HepG2 (cell line): ENCODE results near the gene POFUT1. TPM values are rescaled to one million over a fixed set of nuclear protein-coding genes. Genes with fewer than 3 reads are reported as not detected.
A peak's percentile ranks its signal among the peaks of the same experiment; 100 is the strongest.

ENCODE experiments used
- ARID2 ChIP-seq: sonication (generic); formaldehyde crosslinking; IDR thresholded peaks from 2 replicates; pipeline ENCODE4 v1.8.1; 2022; ENCODE audit warnings: mild to moderate bottlenecking, missing genetic modification reagents, borderline replicate concordance
- CBX1 ChIP-seq: IDR thresholded peaks from one replicate; pipeline ENCODE4 v1.6.1; 2016; ENCODE audit warnings: antibody characterized with exemption, low read depth
- DR1 ChIP-seq: sonication (generic); formaldehyde crosslinking; IDR thresholded peaks from 2 replicates; pipeline ENCODE4 v1.8.0; 2021; ENCODE audit warnings: mild to moderate bottlenecking, missing genetic modification reagents, inconsistent platforms
- GABPB1 ChIP-seq: IDR thresholded peaks from 2 replicates; pipeline ENCODE4 v1.6.1; 2016; ENCODE audit warnings: mild to moderate bottlenecking, missing genetic modification reagents, moderate library complexity, missing compliant biosample characterization
- GFI1 ChIP-seq: sonication (generic); formaldehyde crosslinking; IDR thresholded peaks from 2 replicates; pipeline ENCODE4 v1.5.0; 2020; ENCODE audit warnings: missing genetic modification reagents, mild to moderate bottlenecking, borderline replicate concordance
- HDAC2 ChIP-seq: sonication (generic); formaldehyde crosslinking; IDR thresholded peaks from 2 replicates; pipeline ENCODE4 v1.4.0; 2020; ENCODE audit warnings: missing genetic modification reagents
- LCORL ChIP-seq, 2 experiments: fragments of 450-650 bp in 1 of 2; sonication (generic) in 1 of 2; formaldehyde crosslinking in 1 of 2; IDR thresholded peaks; 2 replicates each; pipeline versions ENCODE4 v1.5.0 to v1.6.1; 2017 to 2020; ENCODE audit warnings: antibody characterized with exemption in 1 of 2, missing genetic modification reagents in 1 of 2
- MBNL3 ChIP-seq: fragments of 250-450 bp; sonication (Bioruptor Pico); conservative IDR thresholded peaks from 2 replicates; pipeline ENCODE4 v1.8.0; 2022; ENCODE audit warnings: mild to moderate bottlenecking, inconsistent platforms
- MXD4 ChIP-seq: IDR thresholded peaks from 2 replicates; pipeline ENCODE4 v1.6.1; 2016; ENCODE audit warnings: mild to moderate bottlenecking, missing biosample characterization, missing genetic modification reagents
- MYC ChIP-seq: sonication (generic); formaldehyde crosslinking; IDR thresholded peaks from 2 replicates; pipeline ENCODE4 v1.9.0; 2021; ENCODE audit warnings: missing genetic modification reagents, borderline replicate concordance
- MZF1 ChIP-seq: sonication (generic); formaldehyde crosslinking; IDR thresholded peaks from 2 replicates; pipeline ENCODE4 v1.8.1; 2023; ENCODE audit warnings: mild to moderate bottlenecking, missing genetic modification reagents, borderline replicate concordance
- ONECUT2 ChIP-seq: sonication (generic); formaldehyde crosslinking; IDR thresholded peaks from 2 replicates; pipeline ENCODE4 v1.4.0; 2020; ENCODE audit warnings: missing genetic modification reagents
- RCOR2 ChIP-seq: IDR thresholded peaks from 2 replicates; pipeline ENCODE4 v1.6.1; 2016; ENCODE audit warnings: missing biosample characterization, missing genetic modification reagents
- REL ChIP-seq: sonication (generic); formaldehyde crosslinking; conservative IDR thresholded peaks from 2 replicates; pipeline ENCODE4 v1.8.0; 2022; ENCODE audit warnings: mild to moderate bottlenecking, missing genetic modification reagents, moderate library complexity
- TCF12 ChIP-seq, 2 experiments: fragments of 450-650 bp in 1 of 2; sonication (generic) in 1 of 2; formaldehyde crosslinking in 1 of 2; IDR thresholded peaks; 2 replicates each; pipeline versions ENCODE4 v1.6.1 to v1.8.0; 2017 to 2022; ENCODE audit warnings: antibody characterized with exemption in 1 of 2, mild to moderate bottlenecking in 1 of 2, missing genetic modification reagents in 1 of 2, moderate library complexity in 1 of 2
- ZNF367 ChIP-seq: sonication (generic); formaldehyde crosslinking; IDR thresholded peaks from 2 replicates; pipeline ENCODE4 v1.4.0; 2020; ENCODE audit warnings: missing genetic modification reagents, borderline replicate concordance
- ZNF546 ChIP-seq: sonication (generic); formaldehyde crosslinking; conservative IDR thresholded peaks from 2 replicates; pipeline ENCODE4 v1.8.1; 2023; ENCODE audit warnings: mild to moderate bottlenecking, missing genetic modification reagents
- ZNF83 ChIP-seq: sonication (generic); formaldehyde crosslinking; IDR thresholded peaks from 2 replicates; pipeline ENCODE4 v1.4.0; 2020; ENCODE audit warnings: missing genetic modification reagents, mild to moderate bottlenecking, borderline replicate concordance
- polyA plus RNA-seq, 8 experiments: library from polyadenylated mRNA; depleted of rRNA in 3 of 8; stranded (reverse) in 7 of 8; unstranded in 1 of 8; fragments of >200 nt; fragmentation: Illumina TruSeq in 4 of 8; extraction: Trizol in 4 of 8; gene quantifications; 2 replicates each; pipeline versions ENCODE4 v1.2.1 to v1.2.3, GENCODE V29; 2011 to 2016; ENCODE audit warnings: low read depth in 4 of 8, missing spikeins in 1 of 8, mixed read lengths in 1 of 8; ENCODE audit not compliant: insufficient read depth in 1 of 8
- total RNA-seq, 5 experiments: library from RNA; depleted of rRNA; stranded (reverse); fragments of >200 nt; fragmentation: Illumina TruSeq; extraction: Trizol; gene quantifications; 2 replicates each; pipeline ENCODE4 v1.2.3, GENCODE V29; 2016; ENCODE audit warnings: low read depth in 1 of 5
- TF ChIP-seq, protein P1 (sequence below): sonication (generic); formaldehyde crosslinking; IDR thresholded peaks from 2 replicates; pipeline ENCODE4 v1.5.0; 2020; ENCODE audit warnings: mild to moderate bottlenecking, missing genetic modification reagents
- TF ChIP-seq, protein P2 (sequence below), 2 experiments: IDR thresholded peaks; 2 replicates each; pipeline ENCODE4 v1.6.1; 2011 to 2012; ENCODE audit warnings: low read length in 2 of 2, borderline replicate concordance in 1 of 2, low read depth in 1 of 2, mild to moderate bottlenecking in 1 of 2, moderate library complexity in 1 of 2
- TF ChIP-seq, protein P3 (sequence below): IDR thresholded peaks from 2 replicates; pipeline ENCODE4 v1.6.1; 2016; ENCODE audit warnings: low read depth

Gene POFUT1
- total and polyA plus RNA-seq, 2 of the 13 experiments (the other 11 are each of a cell fraction or from before 2014, with no cell fraction given), result 35.5 to 58.3 TPM

DNA sequence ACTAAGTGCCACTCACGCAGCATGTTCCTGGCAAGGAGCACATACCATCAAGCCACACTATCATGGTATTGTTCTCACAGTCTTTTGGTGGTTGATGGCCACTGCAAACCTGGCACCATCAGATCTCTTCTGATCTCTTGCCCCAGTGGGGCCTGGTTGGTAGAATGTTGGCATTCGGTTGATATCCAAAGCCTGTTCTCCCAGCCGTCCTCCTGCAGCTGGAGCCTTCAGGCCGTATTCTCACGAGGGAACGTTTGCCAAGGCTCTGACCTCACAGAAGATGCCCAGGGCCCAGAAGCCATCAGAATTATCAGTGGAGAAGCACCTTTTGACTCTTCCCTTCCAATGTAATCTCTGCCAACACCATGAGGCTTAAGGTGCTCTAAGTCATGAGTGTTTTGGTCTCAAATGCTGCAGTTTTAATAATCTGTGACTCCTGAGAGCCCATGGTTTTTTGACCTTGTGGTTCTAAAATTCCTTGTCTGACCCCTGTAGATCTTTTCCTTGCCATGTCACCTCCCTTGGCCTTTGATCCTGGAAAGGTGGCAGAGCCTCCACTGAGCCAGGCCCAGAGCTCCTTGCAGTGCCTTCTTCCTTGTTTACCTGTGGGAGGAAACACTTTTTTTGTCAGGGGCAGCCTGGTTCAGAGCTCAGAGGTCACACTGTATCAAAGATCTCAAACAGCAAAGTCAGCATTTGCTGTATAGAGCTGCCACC, 27.8 kb downstream of the POFUT1 start (continued):
- no peak for TF ChIP-seq ARID2 (CRISPR knock-in tag)
- TF ChIP-seq HDAC2, result peak; percentile 68
- no peak for TF ChIP-seq CBX1
- no peak for TF ChIP-seq TCF12 (IDR thresholded peaks at IDR 0.05)
- TF ChIP-seq TCF12 (CRISPR knock-in tag; IDR thresholded peaks at IDR 0.05), result no peak
- no peak for TF ChIP-seq ZNF367
- peak; percentile 50; the same call in 1 of the 2 replicates for TF ChIP-seq GFI1
- TF ChIP-seq, protein P1, sequence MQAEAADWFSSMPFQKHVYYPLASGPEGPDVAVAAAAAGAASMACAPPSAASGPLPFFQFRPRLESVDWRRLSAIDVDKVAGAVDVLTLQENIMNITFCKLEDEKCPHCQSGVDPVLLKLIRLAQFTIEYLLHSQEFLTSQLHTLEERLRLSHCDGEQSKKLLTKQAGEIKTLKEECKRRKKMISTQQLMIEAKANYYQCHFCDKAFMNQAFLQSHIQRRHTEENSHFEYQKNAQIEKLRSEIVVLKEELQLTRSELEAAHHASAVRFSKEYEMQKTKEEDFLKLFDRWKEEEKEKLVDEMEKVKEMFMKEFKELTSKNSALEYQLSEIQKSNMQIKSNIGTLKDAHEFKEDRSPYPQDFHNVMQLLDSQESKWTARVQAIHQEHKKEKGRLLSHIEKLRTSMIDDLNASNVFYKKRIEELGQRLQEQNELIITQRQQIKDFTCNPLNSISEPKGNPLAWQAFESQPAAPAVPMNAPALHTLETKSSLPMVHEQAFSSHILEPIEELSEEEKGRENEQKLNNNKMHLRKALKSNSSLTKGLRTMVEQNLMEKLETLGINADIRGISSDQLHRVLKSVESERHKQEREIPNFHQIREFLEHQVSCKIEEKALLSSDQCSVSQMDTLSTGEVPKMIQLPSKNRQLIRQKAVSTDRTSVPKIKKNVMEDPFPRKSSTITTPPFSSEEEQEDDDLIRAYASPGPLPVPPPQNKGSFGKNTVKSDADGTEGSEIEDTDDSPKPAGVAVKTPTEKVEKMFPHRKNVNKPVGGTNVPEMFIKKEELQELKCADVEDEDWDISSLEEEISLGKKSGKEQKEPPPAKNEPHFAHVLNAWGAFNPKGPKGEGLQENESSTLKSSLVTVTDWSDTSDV, result no peak
- TF ChIP-seq, protein P2, sequence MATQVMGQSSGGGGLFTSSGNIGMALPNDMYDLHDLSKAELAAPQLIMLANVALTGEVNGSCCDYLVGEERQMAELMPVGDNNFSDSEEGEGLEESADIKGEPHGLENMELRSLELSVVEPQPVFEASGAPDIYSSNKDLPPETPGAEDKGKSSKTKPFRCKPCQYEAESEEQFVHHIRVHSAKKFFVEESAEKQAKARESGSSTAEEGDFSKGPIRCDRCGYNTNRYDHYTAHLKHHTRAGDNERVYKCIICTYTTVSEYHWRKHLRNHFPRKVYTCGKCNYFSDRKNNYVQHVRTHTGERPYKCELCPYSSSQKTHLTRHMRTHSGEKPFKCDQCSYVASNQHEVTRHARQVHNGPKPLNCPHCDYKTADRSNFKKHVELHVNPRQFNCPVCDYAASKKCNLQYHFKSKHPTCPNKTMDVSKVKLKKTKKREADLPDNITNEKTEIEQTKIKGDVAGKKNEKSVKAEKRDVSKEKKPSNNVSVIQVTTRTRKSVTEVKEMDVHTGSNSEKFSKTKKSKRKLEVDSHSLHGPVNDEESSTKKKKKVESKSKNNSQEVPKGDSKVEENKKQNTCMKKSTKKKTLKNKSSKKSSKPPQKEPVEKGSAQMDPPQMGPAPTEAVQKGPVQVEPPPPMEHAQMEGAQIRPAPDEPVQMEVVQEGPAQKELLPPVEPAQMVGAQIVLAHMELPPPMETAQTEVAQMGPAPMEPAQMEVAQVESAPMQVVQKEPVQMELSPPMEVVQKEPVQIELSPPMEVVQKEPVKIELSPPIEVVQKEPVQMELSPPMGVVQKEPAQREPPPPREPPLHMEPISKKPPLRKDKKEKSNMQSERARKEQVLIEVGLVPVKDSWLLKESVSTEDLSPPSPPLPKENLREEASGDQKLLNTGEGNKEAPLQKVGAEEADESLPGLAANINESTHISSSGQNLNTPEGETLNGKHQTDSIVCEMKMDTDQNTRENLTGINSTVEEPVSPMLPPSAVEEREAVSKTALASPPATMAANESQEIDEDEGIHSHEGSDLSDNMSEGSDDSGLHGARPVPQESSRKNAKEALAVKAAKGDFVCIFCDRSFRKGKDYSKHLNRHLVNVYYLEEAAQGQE (IDR thresholded peaks at IDR 0.05; ENCODE audit: borderline replicate concordance in 1 of 2, low read depth in 1 of 2, low read length in 2 of 2), result no peak
- TF ChIP-seq MBNL3, result no peak
- TF ChIP-seq ZNF546 (CRISPR knock-in tag), result no peak
- TF ChIP-seq RCOR2 (CRISPR knock-in tag), result 0 out of 2 replicates have a peak, but pooled peaks have one; percentile 24
- no peak for TF ChIP-seq DR1
- TF ChIP-seq LCORL (IDR thresholded peaks at IDR 0.05), result no peak
- TF ChIP-seq LCORL (CRISPR knock-in tag; IDR thresholded peaks at IDR 0.05), result peak; percentile 65; the same call in 1 of the 2 replicates
- peak; percentile 40; the same call in 1 of the 2 replicates for TF ChIP-seq GABPB1 (CRISPR knock-in tag)
- peak; percentile 64; the same call in 1 of the 2 replicates for TF ChIP-seq MXD4
- TF ChIP-seq, protein P3, sequence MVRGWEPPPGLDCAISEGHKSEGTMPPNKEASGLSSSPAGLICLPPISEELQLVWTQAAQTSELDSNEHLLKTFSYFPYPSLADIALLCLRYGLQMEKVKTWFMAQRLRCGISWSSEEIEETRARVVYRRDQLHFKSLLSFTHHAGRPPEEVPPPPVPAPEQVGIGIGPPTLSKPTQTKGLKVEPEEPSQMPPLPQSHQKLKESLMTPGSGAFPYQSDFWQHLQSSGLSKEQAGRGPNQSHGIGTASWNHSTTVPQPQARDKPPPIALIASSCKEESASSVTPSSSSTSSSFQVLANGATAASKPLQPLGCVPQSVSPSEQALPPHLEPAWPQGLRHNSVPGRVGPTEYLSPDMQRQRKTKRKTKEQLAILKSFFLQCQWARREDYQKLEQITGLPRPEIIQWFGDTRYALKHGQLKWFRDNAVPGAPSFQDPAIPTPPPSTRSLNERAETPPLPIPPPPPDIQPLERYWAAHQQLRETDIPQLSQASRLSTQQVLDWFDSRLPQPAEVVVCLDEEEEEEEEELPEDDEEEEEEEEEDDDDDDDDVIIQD, result peak; percentile 33; the same call in 1 of the 2 replicates
- no peak for TF ChIP-seq MYC
- no peak for TF ChIP-seq MZF1 (CRISPR knock-in tag)
- TF ChIP-seq REL (CRISPR knock-in tag), result no peak
- no peak for TF ChIP-seq ONECUT2
- TF ChIP-seq ZNF83 (CRISPR knock-in tag), result no peak
